NCI-H146 treated with DMSO at 0.1 percent for 48 hours (cell line): Measurements from ENCODE around the gene ALPI.

Experiments used
- DNase-seq: peaks from one replicate; lab custom pipeline; 2025; ENCODE audit not compliant: unreplicated experiment; lab: John Stamatoyannopoulos, UW

ALPI gene

DNA sequence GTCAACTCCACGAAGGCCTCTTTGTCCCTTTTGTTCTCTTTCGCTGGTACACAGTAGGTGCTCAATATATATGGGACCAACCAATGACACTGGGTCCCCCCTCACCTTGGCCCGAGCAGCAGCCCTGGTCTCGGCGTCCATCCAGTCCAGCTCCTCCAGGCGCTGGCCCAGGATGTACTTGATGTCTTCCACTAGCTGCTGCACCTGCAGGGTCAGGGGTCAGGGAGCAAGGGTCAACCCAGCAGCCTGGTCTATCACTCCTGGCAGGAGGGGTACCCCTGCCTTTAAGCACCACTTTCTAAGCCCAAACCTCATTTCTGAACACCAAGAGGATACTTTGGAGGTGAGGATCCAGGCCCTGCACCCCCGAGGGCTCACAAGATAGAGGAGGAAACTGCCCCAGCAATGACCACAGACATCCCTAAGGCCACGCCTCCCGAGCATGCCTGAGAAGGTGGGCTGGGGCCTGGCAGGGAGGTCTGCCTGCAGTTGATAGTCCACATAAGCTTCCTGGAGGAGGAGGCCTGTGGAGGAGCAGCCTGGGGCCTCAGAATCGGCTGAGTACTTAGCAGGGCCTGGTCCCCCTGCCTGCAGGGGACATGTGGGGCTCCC is 27.5 kb downstream of the ALPI start:
- no peak for DNase-seq

DNA sequence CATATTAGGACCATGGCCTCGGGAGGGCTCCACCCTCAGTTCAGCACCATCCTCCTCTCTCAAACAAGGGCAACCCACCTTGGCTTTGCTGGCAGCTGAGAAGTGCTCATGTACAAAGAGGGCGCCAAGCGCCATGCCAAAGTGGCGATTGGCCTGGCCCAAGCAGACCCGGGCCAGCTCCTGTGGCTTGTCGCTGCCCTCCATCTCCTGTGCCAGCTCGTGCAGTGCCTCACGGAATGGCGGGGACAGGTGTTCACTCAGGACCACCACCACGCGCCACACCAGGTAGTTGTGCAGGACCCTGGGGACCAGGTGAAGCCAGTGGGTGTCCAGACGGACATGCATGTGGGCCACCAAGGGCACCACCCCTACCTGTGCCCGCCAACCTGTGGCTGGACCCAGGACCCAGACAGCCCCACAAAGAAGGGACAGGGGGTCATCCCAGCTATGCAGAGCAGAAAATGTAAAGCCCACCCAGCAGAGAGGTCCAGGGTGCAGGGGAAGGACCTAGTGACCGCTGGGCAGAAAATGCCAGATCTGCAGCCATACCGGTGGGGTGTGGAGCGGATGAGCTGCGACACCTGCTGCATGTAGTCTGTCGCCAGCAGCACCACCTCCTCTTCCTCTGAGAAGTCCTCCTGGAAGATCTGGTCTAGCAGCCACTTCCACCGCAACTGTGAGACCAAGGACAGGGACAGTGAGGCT is 28.1 kb downstream of the ALPI start:
- no peak for DNase-seq

DNA sequence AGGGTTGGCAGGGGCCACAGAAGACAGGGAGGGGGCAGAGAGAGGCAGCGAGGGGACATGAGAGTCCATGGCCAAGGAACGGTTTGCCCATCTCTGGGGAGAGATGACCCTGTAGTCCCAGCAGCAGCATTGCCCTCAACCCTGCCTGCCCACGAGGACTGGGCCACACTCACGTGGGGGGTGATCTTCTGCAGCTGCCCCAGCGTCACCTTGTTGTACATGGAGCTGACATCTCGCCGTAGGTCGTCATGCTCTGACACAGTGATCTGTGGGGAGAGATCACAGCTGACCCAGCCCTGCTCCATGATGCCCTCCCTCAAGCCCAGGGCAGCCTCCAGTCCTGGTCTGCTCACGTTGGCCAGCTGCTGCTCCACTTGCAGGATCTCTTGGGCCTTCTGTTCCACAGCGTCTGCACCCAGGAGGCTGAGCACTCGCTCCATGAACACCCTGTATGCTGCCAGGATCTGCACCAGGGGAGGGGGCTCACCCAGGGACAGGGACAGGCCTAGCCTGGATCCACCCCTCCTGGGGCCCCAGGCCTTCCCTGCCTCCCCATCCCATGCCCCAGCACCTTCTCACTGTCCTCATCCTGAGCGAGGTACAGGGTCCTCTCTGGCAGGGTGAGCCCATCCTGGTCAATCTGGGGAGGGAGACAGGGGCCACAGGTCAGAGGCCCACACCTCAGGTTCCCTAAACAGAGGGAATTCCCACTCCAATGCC is 28.8 kb downstream of the ALPI start:
- DNase-seq: no peak

DNA sequence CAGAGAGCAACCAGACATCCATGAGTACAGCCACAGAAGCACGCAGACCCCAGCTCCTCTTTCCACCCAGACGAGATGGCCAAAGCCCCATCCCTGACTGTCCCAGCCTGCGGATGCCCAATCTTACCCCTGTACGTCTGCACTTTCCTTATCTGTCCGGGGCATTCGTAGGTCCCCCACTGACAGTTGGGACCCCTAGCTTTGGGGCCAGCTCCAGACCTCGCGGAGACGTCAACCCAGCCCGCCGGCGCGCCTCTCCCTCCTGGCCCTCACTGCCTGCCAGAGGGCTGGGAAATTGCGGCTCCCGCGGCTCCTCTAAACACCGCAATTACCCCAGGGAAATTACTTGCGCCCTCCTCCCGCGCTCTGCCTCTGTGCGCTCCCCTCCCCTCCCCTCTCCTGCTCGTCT is 29.4 kb downstream of the ALPI start:
- no peak for DNase-seq

DNA sequence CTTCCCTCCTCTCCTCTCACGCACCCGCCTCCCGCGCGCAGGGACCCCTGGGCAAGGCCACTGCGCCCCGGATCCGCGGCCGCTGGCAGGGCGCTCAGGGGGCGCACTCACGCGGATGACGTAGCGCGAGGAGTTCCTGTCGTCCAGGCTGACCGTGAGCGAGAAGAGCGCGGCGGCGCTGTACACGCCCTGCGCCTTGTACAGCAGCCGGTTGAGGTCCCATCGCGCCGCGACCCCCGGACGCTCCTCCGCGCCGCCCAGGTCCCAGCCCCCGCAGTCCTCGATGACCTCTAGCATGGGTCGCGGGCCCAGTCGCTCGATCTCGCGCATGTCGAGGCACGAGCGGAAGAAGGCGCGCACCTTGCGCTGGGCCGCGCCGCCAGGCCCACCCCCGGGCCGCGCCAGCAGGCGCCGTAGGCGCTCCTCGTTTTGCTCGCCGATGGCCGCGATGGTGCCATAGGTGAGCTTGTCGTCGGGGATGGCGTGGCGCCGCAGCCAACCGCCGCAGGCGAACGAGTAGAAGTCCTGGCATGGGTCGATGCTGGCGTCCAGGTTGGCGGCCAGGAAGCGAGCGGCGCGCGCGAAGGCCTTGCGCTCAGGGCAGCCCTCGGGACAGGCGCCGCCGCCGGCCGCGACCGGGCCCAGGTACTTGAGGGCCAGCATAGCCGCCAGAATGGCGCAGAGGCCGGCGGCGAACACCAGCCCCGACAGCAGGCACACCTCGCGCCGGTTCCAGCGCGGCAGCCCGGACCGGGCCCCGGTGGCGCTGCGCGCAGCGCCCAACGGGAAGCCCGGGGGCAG is 30.0 kb downstream of the ALPI start:
- DNase-seq: no peak

DNA sequence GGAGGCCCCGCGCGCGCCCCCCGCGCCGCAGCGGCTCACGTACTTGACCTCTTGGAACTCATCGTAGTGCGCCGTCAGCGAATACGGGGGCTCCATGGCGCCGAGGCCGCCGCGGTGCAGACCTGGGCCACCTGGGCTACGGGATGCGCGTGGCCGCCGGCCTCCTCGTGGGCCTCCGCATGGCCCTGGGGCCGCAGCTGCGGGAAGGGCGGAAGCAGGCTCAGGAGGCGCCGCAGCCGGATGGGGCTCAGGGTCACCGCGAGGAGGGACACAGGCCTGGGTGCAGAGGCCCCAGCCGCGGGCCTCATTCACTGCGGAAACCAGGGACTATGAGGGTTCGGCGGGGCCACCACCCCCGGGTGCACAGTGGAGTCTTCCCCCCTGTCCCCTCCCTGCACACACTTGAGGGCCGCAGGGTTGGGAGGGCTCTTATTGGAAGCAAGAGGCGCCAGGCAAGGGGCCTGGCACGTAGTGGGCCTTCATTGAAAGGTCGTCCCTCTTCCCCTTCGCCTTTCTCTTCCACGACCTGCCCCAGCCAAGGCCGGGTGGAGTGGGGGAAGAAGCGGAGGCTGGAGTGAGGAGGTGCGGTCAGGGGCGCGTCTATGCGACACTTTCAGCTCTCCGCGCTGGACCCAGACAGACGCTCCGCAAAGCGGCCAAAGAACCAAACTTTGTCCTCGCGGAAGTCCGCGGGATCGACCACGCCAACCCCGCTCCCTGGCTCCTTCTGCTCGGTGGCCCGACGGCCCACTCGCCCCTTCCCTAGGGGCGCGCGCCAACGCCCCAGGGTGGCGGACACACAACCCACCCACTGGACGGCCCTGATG is 30.8 kb downstream of the ALPI start:
- no peak for DNase-seq

DNA sequence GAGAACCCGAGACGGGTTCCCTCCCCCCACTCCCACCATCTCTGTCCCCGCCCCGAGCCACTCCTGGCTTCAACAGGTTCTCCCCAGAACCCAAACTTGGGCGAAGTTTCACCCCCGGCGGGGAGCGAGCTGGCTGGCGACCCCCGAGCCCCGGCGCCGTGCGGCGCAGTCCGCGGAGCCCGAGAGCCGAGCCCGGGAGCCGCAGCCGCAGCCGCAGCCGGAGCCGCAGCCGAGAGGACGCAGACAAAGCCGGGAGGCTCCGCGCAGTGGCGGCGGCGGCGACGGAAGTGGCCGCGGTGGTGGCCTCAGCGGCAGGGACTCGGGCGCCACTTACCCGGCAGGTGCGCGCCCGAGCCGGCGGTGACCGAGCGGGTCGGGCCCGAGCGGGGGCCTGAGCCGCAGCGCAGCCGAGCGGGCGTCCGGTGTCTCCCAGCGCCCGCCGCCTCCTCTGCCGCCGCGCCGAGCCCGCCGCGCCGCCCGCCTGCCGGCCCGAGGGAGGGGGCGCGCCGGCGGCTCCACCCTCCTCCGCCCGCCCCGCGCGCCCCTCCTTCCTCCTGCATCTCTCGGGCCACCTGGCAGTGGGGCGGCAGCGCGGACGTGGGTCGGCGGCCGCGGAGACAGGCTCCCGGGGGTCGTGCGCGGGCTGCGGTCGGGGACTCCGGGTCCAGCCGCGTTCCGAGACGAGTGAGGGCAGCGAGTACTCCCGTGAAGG is 31.6 kb downstream of the ALPI start, which contains the start of gene ECEL1:
TSS of gene ECEL1 (minus strand) at position 450 of the 712 bp plus-strand sequence. CDS start 1,181 bp downstream, outside the sequence.
- DNase-seq: no peak

DNA sequence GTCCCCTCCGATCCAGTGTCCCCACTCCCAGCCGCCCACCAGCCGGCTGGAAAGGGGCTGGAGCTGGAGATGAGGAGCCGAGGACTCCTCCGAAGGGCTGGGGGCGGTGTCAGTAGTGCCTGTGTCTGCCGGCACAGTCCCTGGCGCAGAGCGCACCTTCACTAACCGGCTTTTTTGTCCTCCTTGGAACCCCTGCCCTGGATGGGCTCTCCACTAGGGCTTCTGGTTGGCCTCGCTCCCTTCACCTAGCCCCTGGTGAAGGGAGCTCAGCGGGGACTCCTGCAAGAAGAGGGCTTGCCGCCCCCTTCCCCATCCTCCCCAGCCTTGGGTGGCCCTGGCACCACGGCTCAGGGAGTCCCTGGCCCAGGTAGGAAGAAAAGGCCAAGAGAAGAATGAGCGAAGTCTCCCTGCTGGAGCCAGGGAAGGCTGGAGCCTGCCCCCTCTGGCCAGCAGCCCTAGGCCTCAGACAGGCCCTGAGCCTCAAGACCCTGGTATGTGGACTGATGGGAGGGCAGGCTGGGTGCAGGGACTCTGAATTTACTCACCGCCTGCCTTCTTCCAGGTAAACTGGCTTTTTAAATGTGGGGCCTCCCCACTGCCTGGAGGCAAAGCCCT is 32.3 kb downstream of the ALPI start:
- DNase-seq: no peak

DNA sequence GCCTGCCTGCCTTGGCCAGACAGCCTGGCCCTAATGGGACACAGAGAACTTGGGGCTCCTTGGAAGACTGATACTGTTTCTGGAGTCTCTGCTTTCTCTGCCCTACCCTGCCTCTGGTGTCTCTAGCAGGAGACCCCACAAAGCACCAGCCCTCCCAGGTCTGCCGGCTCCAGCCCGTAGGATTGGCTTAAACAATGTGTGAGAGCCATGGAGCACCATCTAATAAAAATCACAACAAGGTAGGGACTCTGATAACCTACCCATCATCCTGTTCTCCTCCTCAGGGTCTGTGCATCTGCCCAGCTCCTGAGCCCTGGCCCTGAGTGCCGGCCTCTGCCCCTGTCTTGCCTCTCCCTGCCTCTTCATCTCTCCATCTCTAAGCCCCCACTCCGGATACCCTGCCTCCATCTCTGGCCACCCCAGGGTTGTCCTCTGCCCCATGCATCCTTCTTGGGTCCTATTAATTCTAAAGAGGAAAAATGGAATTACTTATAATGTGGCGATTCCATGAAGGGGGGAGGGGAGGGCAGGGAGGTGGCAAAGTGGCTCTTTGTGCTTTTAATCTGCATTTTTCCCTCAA is 32.9 kb downstream of the ALPI start:
- DNase-seq: no peak

DNA sequence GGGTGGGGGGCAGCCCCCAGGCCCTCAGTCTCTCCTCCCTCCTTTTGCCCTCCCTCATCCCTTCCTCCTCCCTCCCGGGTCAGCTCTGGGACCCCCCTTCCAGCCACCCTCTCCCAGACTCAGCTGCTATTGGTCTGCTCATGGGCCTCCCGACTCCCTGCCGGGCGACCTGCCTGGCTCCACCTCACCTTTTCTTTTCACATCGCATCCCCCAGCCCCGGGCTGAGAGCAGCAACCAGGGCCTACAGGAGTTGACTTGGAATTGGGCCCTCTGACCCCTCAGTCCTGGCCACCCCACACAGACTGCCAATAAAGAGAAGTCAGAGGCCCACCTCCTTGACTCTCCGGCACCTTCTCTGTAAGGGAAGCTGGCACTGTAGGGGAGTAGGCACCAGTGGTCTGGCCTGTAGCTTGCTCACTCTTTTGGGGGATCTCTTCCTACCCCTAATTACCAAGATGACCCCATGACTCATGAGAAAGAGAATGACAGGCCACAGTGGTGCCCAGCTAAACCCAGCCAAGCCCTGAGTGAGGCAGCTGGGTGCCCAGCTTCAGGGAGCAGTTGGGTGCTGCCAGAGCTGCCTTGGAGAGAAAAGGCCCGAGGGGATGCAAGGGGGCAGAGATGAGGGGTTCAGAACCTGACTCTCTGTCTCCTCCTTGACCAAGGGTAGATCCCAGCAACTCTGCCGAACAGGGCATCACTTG is 33.7 kb downstream of the ALPI start:
- no peak for DNase-seq

DNA sequence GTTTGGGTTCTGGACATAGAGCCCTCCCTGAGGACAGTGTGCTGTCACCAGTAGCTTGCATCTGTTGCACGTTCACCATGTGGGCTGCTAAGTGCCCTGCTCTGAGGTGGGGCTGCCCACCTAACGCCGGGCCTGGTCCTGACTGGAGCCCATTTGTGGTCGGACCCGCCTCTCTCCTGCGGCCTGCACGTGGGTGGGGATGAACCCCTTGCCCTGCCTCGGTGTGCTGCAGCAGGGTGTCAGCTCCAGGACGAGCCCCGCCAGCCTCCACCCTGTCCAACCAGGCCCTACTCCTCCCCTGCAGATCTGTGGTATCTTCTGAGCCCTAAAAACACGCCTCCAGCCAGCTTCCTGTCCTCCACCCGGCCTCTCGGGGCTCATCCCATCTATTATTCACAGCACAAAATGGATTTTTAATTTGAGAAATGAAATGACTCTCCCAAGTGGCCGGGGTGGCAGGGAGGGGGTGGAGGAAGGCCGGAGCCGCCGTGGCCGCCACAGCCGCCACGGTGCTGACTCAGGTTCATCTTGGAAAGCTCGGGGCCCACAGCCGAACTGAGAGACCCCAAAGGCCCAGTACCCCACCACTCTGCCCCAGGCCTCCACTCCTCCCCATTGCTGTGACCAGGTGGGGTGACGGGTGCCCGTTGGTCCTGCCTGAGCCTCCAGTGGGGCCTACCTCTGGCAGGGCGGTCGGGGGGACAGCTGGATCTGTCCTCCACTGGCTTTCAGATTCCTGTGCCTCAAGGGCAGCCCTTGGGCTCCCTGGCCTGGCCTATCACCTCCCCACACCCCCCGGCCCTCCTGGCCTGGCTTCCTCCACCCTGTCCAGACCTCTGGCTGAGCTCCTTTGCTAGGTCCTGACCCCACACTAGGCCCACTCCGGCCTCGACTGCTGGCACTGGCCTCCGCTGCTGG is 34.5 kb downstream of the ALPI start:
- no peak for DNase-seq

DNA sequence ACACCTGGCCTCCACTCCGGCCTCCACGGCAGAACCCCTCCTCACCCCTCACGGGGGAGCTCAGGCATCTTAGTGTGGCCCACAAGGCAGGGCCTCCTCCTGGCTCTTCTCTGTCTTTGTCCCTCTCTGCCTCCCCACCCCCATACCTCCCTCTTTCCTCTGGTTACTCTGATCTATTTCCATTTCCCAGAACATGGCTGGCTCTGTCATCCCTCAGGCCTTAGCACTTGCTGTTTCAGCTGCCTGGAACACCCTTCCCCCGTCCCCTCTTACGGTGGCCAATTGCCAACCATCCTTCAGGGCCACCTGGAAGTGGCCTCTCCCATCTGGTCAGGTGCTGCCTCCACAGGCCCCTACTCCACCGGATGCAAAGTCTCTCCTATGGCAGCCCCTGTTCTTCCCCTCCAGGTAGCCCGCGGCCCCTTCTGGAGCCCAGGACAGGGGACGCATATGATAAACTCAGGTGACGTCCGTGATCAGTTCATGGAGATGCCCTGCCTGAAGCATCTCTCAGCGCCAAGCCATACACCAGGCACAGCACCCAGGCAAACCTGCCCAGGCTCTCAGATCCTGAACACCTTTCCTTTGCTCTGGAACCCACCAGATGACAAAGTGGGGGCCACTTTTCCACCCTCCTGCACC is 35.3 kb downstream of the ALPI start:
- no peak for DNase-seq

DNA sequence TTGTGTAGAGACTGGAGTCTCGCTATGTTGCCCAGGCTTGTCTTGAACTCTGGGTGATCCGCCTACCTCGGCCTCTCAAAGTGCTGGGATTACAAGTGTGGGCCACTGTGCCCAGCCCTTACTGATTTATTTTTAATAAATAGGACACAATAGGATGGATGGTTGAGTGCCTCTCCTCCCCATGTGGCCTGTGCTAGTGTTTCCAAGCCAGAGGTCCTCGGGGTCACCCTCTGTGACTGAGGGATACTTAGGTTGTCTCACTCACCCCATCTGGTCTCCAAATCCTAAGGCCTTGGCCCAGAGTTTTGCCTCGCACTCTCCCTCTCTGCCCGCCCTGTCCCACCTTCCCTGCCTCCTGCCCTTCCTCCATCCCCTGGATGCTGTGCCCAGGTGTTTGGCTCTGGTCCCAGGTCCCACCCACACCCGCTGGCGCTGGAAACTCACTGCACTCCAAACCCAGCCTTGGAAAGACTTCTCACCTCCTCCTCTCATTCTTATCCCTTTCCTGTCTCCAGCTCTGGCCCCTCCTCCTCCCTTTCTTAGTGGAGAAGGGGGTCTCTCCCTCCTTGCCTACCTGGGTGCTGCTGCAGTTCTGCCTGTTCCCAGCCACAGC is 36.4 kb downstream of the ALPI start:
- DNase-seq: no peak

DNA sequence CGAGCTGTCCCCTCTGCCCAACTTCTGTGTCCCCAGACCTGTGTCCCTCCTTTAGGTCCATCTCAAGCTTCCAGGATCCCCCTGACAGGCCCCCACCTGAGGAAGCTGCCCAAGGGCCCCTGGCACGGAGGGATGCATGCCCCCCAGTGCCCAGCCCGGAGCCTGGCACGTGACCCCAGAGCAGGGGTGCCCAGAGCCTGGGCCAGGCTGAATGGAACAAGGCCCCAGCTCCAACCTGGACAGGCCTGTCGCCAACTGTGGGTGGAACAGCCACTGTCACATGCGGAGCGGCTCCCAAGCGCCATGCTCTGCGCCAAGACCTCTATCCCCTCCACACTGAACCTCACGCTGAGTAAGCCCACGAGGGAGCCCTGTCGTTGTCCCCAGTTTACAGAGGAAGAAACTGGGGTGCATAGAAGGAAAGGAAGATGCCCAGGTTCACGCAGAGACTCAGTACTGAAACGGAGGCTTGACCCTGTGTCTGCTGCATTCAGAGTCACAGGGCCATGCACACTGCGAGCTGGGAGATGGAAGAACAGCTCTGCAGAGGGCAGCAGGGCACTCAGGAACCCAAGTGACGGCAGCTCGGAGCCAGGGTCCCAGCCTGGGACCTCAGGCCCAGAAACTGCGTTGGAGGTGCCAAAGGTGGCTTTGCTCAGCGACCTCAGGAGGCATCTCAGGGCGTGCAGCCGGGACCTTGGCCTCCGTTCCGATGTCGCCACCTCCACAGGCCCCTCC is 37.2 kb downstream of the ALPI start:
- no peak for DNase-seq

DNA sequence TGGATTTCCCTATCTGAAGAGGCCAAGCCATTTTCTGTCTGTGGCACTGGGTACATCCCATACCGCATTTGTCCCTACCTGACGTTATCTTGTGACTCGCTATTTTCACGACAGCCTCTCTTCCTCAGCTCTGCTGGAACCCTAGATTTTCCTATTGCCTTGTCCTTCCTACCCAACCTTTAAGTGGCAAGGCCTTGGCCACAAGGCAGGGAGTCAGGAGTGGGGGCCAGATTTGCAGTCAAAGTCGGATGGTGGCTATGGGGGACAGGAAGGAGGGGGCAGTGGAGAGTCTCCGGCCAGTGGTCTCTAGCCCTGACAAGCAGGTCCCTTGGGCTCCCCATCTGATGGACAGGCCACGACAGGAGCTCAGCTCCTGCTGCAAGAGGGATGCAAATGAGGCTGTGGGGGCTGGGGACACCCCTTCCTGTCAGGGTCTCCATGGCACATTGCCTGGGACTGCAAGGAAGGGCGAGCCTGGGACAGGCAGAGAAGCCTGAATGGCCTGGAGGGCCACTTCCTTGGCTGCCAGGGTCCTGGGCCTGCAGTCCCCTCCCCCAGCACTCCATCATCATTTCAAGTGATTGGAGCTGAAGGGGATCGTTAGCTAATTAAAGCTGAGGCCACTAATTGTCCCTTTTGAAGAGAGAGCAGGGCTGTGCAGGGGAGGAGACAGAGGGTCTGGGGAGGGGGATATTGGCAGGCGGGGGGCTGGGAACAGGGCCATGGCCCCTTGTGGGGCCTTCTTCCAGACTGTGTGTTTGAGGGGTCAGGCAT is 37.9 kb downstream of the ALPI start:
- no peak for DNase-seq
